Neural progenitor cell (in vitro differentiated cells): Measurements from ENCODE around the gene GDF9. TPM values are rescaled to one million over a fixed set of nuclear protein-coding genes. Genes with fewer than 3 reads are reported as not detected.

ENCODE experiments used
- DNase-seq: peaks from one replicate; pipeline ENCODE4 v3.0.0-alpha.2; 2016; ENCODE audit warnings: low spot score
- H2AFZ ChIP-seq: fragments of 200-600 bp; sonication (generic); replicated peaks from 2 replicates; pipeline ENCODE4 v1.6.1; 2016; ENCODE audit warnings: antibody characterized with exemption
- H3F3A ChIP-seq: fragments of 200-600 bp; sonication (generic); 2 replicates; pipeline ENCODE4 v1.6.1; 2016; ENCODE audit warnings: antibody characterized with exemption, low read depth
- H3K27ac ChIP-seq: fragments of 200-600 bp; sonication (generic); 2 replicates; pipeline ENCODE4 v1.5.1; 2016; ENCODE audit warnings: mild to moderate bottlenecking
- H3K27me3 ChIP-seq: fragments of 200-600 bp; sonication (generic); 2 replicates; pipeline ENCODE4 v1.6.1; 2016; ENCODE audit warnings: mild to moderate bottlenecking, moderate library complexity
- H3K36me3 ChIP-seq: fragments of 200-600 bp; sonication (generic); 2 replicates; pipeline ENCODE4 v1.5.1; 2016
- H3K4me1 ChIP-seq: fragments of 200-600 bp; sonication (generic); 2 replicates; pipeline ENCODE4 v1.6.1; 2016; ENCODE audit warnings: mixed run types
- H3K4me2 ChIP-seq: fragments of 200-600 bp; sonication (generic); 2 replicates; pipeline ENCODE4 v1.6.1; 2016
- H3K4me3 ChIP-seq: fragments of 200-600 bp; sonication (generic); 2 replicates; pipeline ENCODE4 v1.5.1; 2016
- H3K79me2 ChIP-seq: fragments of 200-600 bp; sonication (generic); 2 replicates; pipeline ENCODE4 v1.6.1; 2016; ENCODE audit warnings: low read depth
- H3K9ac ChIP-seq: fragments of 200-600 bp; sonication (generic); 2 replicates; pipeline ENCODE4 v1.6.1; 2016
- H3K9me3 ChIP-seq: fragments of 200-600 bp; sonication (generic); 2 replicates; pipeline ENCODE4 v1.5.1; 2016; ENCODE audit warnings: low read depth
- H4K20me1 ChIP-seq: fragments of 200-600 bp; sonication (generic); 2 replicates; pipeline ENCODE4 v1.6.1; 2016; ENCODE audit warnings: low read depth
- H3K27ac Mint-ChIP-seq: 3 replicates; pipeline ENCODE4 v1.8.0; 2021; ENCODE audit warnings: mixed read lengths
- H3K27me3 Mint-ChIP-seq: 2 replicates; pipeline ENCODE4 v1.8.0; 2022; ENCODE audit warnings: low read depth, mild to moderate bottlenecking, inconsistent platforms, moderate library complexity, mixed read lengths; ENCODE audit not compliant: insufficient read depth
- H3K36me3 Mint-ChIP-seq: 3 replicates; pipeline ENCODE4 v1.8.0; 2021; ENCODE audit warnings: mixed read lengths
- H3K4me1 Mint-ChIP-seq: 3 replicates; pipeline ENCODE4 v1.8.0; 2021; ENCODE audit warnings: mixed read lengths
- H3K4me3 Mint-ChIP-seq: 3 replicates; pipeline ENCODE4 v1.8.0; 2021; ENCODE audit warnings: mild to moderate bottlenecking, moderate library complexity, mixed read lengths
- H3K9me3 Mint-ChIP-seq: 3 replicates; pipeline ENCODE4 v1.8.0; 2020; ENCODE audit warnings: mixed read lengths
- CTCF ChIP-seq: fragments of 200-600 bp; sonication (generic); IDR thresholded peaks from 2 replicates; pipeline ENCODE4 v1.5.1; 2017; ENCODE audit warnings: antibody characterized with exemption, mild to moderate bottlenecking
- EZH2 ChIP-seq: fragments of 200-600 bp; sonication (generic); IDR thresholded peaks from 2 replicates; pipeline ENCODE4 v1.6.1; 2017; ENCODE audit warnings: antibody characterized with exemption, mild to moderate bottlenecking, moderate library complexity
- EZH2phosphoT487 ChIP-seq: fragments of 200-600 bp; sonication (generic); IDR thresholded peaks from 2 replicates; pipeline ENCODE4 v1.6.1; 2017; ENCODE audit warnings: antibody characterized with exemption
- total RNA-seq: library from RNA; depleted of rRNA; stranded (reverse); fragments of >200 nt; gene quantifications from 2 replicates; pipeline ENCODE4 v1.2.3, GENCODE V29; 2015; ENCODE audit warnings: low replicate concordance

GDF9 gene
- total RNA-seq, 1 donor from 2014 or later: 0.82 TPM

- Mint-ChIP-seq H3K27me3 (peaks cover 31% of the 10 kb centered on the region), H3K9me3 (peaks cover 5% of the 10 kb centered on the region), H3K4me1 (peaks cover 24% of the 10 kb centered on the region), H3K27ac (no peak overlapping the region), H3K4me3 (no peak overlapping the region), H3K36me3 (peaks cover 2% of the 10 kb centered on the region)
- no peaks in the 10 kb centered on the region for H3K36me3 ChIP-seq
- peaks cover 16% of the 10 kb centered on the region for H4K20me1 ChIP-seq
- peaks cover 24% of the 10 kb centered on the region for H3F3A ChIP-seq
- TF ChIP-seq EZH2phosphoT487: no peak
- TF ChIP-seq EZH2: no peak
- TF ChIP-seq CTCF: no peak
- H3K4me1 ChIP-seq: peaks cover 4% of the 10 kb centered on the region
- H3K4me3 ChIP-seq: no peak overlapping the region
- no peak overlapping the region for H3K4me2 ChIP-seq
- peaks cover 99% of the 10 kb centered on the region for H3K27me3 ChIP-seq
- no peaks in the 10 kb centered on the region for H3K9me3 ChIP-seq
- H3K27ac ChIP-seq: no peak overlapping the region
- no peak overlapping the region for H2AFZ ChIP-seq
- H3K79me2 ChIP-seq: no peaks in the 10 kb centered on the region
- DNase-seq: no peak
- H3K9ac ChIP-seq: no peak overlapping the region
These were observed 50.2 kb downstream of the GDF9 start for GRCh38 chr5:132816083-132816482.

GRCh38 chr5:132815454-132815853 is 50.8 kb downstream of the GDF9 start:
- peak overlapping the region; percentile 74 for H3K4me3 Mint-ChIP-seq
- H2AFZ ChIP-seq: no peak overlapping the region
- peaks cover 99% of the 10 kb centered on the region for H3K27me3 ChIP-seq
- H3K4me1 Mint-ChIP-seq: peaks cover 23% of the 10 kb centered on the region
- no peak for TF ChIP-seq EZH2
- TF ChIP-seq EZH2phosphoT487: no peak
- no peak for TF ChIP-seq CTCF
- no peaks in the 10 kb centered on the region for H3K9me3 ChIP-seq
- H3F3A ChIP-seq: peaks cover 24% of the 10 kb centered on the region
- no peak for DNase-seq
- no peak overlapping the region for H3K9ac ChIP-seq
- no peak overlapping the region for H3K27ac Mint-ChIP-seq
- H3K4me1 ChIP-seq: peaks cover 4% of the 10 kb centered on the region
- H3K27me3 Mint-ChIP-seq: peaks cover 35% of the 10 kb centered on the region
- H3K79me2 ChIP-seq: no peaks in the 10 kb centered on the region
- H3K4me3 ChIP-seq: no peak overlapping the region
- H3K27ac ChIP-seq: no peak overlapping the region
- peaks cover 2% of the 10 kb centered on the region for H3K36me3 Mint-ChIP-seq
- H3K36me3 ChIP-seq: no peaks in the 10 kb centered on the region
- H3K4me2 ChIP-seq: no peak overlapping the region
- H3K9me3 Mint-ChIP-seq: peaks cover 5% of the 10 kb centered on the region
- peaks cover 16% of the 10 kb centered on the region for H4K20me1 ChIP-seq

GRCh38 chr5:132814503-132815294 is 51.6 kb downstream of the GDF9 start:
- peaks cover 5% of the 10 kb centered on the region for H3K9me3 Mint-ChIP-seq
- DNase-seq: peak; percentile 46
- Histone ChIP-seq H3K9ac (no peak overlapping the region), H3K79me2 (no peaks in the 10 kb centered on the region), H4K20me1 (peaks cover 16% of the 10 kb centered on the region), H3K27ac (no peak overlapping the region), H3F3A (peaks cover 20% of the 10 kb centered on the region), H3K27me3 (peaks cover 100% of the 10 kb centered on the region), H3K9me3 (no peaks in the 10 kb centered on the region), H3K4me2 (peak overlapping the region; percentile 78), H2AFZ (peak overlapping the region; percentile 66), H3K36me3 (no peaks in the 10 kb centered on the region), H3K4me3 (peak overlapping the region; percentile 50), H3K4me1 (peaks cover 4% of the 10 kb centered on the region)
- H3K27ac Mint-ChIP-seq: no peak overlapping the region
- H3K4me3 Mint-ChIP-seq: peak overlapping the region; percentile 74
- peaks cover 40% of the 10 kb centered on the region for H3K27me3 Mint-ChIP-seq
- peaks cover 2% of the 10 kb centered on the region for H3K36me3 Mint-ChIP-seq
- peak; percentile 7 for TF ChIP-seq EZH2
- TF ChIP-seq EZH2phosphoT487: no peak
- peaks cover 17% of the 10 kb centered on the region for H3K4me1 Mint-ChIP-seq
